Omental fat pad (tissue), 4 donors: ENCODE measurements around the gene SERPINA9. TPM values are rescaled to one million over a fixed set of nuclear protein-coding genes. Genes with fewer than 3 reads are reported as not detected.
"Not testable (repeated sequence)": the region's sequence is repeated elsewhere in the genome, so short reads cannot be mapped to it uniquely, and the experiment has no call there.

Experiments
- ATAC-seq: fragments of 150-250 bp; one replicate; pipeline ENCODE4 v1.9.1; 2016; ENCODE audit warnings: mild to moderate bottlenecking, moderate library complexity; ENCODE audit not compliant: low FRiP score
- DNase-seq: peaks from one replicate; pipeline ENCODE4 v3.0.0-alpha.2; 2019; ENCODE audit warnings: low spot score
- CTCF ChIP-seq, 3 donors: fragments of 450-650 bp; IDR thresholded peaks; one replicate each; pipeline ENCODE4 v1.5.1; 2016 to 2017; ENCODE audit warnings: antibody characterized with exemption in 3 of 3, mild to moderate bottlenecking in 3 of 3, moderate library complexity in 2 of 3
- total RNA-seq, 4 donors: library from RNA; depleted of rRNA; stranded (reverse); fragments of >200 nt; gene quantifications; one replicate each; pipeline ENCODE4 v1.1.0, GENCODE V29; 2016

SERPINA9 gene
- total RNA-seq, 4 donors from 2014 or later = not detected

GRCh38 chr14:94517248-94517640, 41.2 kb upstream of the SERPINA9 start:
- TF ChIP-seq CTCF (IDR thresholded peaks at IDR 0.05) = no peak
- ATAC-seq (no peak), DNase-seq (no peak)

- ATAC-seq = no peak
- TF ChIP-seq CTCF (IDR thresholded peaks at IDR 0.05) = no peak
- DNase-seq = no peak
These were observed 39.9 kb upstream of the SERPINA9 start for GRCh38 chr14:94515856-94516255.

GRCh38 chr14:94515426-94515825, 39.4 kb upstream of the SERPINA9 start:
- DNase-seq = no peak
- no peak for ATAC-seq
- no peak for TF ChIP-seq CTCF (IDR thresholded peaks at IDR 0.05)

GRCh38 chr14:94514351-94514750, 38.4 kb upstream of the SERPINA9 start:
- TF ChIP-seq CTCF (IDR thresholded peaks at IDR 0.05) = no peak
- ATAC-seq (no peak), DNase-seq (no peak)

GRCh38 chr14:94510481-94510880, 34.5 kb upstream of the SERPINA9 start:
- DNase-seq, ATAC-seq: not testable (repeated sequence)

GRCh38 chr14:94509356-94509755, 33.4 kb upstream of the SERPINA9 start, which contains the start of gene SERPINA12:
TSS of gene SERPINA12 (minus strand) at chr14:94509469. CDS start at chr14:94498397, 11,072 bp downstream.
- ATAC-seq = no peak
- TF ChIP-seq CTCF (IDR thresholded peaks at IDR 0.05) = no peak
- no peak for DNase-seq

- no peak for TF ChIP-seq CTCF (IDR thresholded peaks at IDR 0.05)
- ATAC-seq (no peak), DNase-seq (no peak)
These were observed 29.6 kb upstream of the SERPINA9 start for GRCh38 chr14:94505641-94506040.

GRCh38 chr14:94505206-94505605, 29.2 kb upstream of the SERPINA9 start:
- no peak for ATAC-seq
- no peak for DNase-seq
- TF ChIP-seq CTCF (IDR thresholded peaks at IDR 0.05) = no peak
